GM19351 (cell line): Measurements from ENCODE around the gene ZNF827.

Experiments
- ATAC-seq: cut with Tn5 transposase; IDR thresholded peaks from one replicate; pipeline ENCODE4 v1.9.1; 2021; ENCODE audit warnings: mild to moderate bottlenecking, moderate library complexity; ENCODE audit not compliant: unreplicated experiment

ZNF827 gene

DNA sequence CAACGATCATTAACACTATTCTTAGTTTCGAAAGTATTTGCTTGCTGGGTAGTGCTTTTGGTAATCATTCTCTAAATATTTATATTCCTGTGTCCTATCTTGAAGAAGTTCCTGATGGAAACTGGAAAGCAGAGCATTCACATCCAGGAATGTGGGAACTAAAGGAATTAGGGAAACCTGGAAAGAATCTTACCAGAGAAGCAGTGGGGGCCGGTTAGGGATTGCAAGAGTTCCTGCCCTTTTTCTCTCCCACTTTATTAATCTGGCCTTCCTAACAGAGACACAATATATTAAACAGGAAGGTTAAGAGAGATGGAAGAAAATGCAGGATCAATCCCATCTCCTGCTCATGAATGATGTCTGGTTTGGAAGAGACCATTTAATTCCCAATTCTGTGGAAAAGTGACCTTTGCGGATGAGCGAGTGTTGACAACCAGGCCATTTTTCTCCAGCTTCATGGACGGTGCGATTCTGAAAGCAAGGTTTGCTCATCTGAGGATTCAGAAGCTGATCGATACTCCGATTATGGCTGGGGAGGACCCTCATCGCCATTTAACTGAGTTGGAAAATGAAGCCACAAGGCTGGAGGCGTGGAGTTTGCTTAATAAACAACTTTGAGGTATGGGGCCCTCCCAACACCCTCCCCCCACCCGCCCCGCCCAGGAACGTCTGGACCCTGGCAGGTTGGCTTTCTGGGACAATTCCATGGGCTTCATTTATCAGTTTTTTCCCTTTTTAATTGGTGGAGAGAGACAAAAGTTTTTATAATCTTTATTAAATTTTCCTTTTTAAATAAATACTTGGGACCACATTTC lies 206.4 kb downstream of the ZNF827 start:
- no peak for ATAC-seq

DNA sequence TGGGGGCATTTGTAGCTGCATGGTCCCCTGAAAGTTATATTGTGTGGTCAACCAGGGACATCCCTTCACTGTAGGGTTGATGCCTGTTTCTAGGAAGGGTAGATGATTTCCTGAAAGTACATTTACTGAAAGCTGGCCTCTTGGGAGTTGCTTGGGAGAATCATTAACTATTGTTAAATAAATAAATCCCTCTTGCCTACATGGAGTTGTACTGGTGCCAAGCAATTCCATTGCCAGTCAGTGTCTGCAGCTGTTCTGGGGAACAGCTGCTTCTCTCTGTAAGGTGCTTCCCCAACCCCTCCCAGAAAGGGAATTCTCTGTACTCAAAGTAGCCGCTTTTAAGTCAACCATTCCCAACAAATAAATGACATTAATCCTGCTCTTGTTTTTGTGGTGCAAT lies 207.6 kb downstream of the ZNF827 start:
- ATAC-seq, result no peak

DNA sequence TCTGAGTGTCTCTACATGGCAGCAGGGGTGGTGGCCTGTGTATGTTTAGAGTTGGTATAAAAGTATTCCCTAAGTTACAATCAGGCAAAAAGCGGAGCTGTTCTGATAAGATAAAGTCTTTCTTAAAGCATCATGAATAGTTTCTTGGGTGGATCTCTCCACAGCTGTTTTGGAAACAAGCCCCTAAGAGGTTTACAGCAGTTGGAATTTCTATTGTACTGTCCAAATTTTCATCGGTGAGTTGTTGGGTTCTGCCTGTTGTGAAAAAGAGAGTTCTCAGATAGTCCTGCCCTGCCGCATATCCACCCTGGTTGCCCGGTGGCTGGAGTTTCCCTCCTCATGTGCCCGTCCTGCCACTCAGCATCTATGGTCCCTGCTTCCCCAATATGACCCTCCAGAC lies 208.6 kb downstream of the ZNF827 start:
- ATAC-seq, result no peak

DNA sequence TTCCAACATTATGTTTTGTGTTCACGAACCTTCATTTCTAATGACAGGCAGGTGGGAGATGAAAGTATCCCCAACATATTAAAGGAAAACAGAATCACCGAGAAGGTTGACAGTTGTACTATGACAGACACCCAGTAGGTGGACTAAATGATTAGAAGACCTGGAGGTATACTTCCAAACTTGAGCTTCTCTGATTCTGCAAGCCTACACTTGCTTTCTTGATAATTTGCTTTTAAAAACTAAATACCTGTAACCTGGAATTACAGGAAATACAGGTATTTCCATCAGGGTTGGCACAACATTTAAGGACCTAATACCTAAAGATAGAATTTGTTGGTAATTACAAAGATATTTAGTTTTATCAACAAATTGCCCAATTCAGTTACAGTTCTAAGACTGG lies 215.3 kb downstream of the ZNF827 start:
- ATAC-seq, result no peak

DNA sequence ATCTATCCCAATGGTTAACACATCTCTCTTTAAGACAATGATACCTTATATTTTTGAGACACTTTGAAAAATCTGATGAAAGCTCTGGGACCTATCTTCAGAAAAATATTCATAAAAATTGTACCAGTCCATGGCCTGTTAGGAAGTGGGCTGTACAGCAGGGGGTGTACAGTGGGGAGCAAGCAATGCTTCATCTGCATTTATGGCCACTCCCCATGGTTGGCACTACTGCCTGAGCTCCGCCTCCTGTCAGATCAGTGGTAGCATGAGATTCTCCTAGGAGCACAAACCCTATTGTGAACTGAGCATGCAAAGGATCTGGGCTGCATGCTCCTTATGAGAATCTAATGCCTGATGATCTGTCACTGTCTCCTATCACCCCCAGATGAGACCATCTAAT lies 216.1 kb downstream of the ZNF827 start:
- ATAC-seq, result no peak

DNA sequence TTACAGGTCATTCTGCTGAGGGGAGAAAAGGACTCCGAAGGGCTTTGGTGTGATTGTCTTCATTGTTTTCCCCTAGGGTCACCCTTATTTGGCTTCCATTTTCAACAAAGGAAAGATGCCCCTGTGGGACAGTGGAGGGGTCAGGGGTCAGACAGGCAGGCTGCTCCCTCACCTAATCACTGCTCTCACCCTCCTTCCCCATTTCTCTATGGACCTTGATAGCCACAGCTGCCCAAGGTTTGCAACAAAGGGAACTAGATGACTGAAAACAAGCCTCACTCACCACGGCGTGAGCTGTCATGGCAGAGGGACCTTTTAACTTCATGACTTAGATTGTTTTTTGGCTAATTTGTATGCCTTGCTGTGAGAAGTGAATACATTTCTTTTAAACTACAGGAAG lies 218.0 kb downstream of the ZNF827 start:
- peak; percentile 43 for ATAC-seq

DNA sequence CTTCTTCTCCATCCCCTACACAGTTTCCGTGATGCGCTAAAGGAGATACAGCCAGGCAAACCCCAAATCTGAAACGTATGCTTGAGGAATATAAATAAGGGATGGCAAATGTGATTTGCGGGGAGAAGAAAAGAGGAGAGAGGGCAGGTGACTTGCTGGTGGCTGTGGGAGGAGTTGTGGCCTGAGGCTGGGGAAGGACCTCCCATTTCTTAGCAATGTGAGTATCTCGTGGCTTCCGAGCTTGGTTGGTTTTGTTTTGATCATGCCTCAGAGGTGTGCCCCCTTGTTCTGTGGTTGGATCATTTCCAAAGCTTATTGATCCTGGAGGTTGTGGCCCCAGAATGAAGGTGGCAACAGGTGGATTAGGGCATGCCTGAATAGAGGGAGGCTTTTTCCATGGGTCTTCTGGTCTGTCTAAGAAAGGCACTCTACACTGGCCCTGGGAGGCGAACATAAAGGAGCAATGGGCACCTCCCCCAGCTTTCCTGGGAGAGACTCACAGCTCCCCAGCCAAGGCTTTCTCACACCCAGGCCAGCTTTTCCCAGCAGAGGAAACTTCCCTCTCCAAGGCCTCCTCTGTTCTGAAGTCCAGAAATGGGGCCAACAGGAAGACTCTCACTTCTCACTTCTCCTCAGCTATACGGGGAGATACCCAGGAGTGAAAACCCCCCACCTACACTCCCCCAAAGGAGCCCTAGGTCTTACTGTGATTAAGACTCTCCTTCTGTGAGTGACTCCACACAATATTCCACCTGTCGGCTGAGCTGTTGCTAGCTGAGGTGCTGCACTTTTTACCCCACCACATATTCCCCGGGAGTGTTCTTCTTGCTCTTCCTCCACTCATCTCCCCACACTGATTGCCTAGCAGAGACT lies 218.6 kb downstream of the ZNF827 start:
- peak; percentile 54 for ATAC-seq

DNA sequence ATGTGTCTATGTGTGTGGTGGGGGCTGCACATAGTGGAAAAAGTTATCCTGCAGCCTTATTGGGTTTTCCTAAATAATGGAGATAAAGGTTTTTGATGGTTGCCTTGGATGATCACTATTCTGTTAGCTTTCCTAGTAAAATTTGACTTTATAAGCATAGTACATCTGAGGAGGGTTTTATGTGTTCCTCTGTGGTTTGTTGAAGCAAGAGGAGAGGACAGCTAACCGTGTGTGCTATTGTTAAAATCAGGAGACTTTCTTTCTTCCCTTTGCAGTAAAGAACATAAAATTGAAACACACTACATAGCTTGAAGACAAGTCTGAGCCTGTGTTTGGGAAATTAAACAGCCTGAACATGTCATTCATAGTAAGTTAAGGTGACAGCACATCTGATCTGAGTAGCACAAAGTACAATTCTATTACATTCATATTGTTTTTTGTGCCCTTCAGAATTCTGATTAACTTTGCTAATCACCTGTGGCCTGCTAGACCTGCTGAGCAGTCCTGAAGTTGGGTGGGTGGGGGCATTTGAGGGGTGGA lies 221.9 kb downstream of the ZNF827 start:
- ATAC-seq, result no peak

DNA sequence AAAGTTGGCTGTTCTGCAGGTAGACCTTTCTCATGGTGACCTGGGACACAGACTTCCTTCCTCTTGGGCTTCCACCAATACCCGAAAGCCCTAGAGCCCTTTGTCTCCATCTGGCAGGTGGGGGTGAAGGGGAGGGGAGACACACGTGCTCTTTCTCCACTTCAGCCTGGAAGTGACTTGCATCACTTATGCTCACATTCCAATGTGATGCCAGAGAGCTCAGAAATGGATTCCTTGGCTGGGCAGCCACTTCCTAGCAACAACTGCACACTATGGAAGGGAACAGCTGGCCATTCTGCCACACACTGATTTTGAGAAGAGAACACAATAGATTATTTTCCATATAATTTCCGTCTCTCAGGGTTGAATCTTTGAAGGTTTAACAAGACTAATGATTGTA lies 222.4 kb downstream of the ZNF827 start:
- no peak for ATAC-seq

DNA sequence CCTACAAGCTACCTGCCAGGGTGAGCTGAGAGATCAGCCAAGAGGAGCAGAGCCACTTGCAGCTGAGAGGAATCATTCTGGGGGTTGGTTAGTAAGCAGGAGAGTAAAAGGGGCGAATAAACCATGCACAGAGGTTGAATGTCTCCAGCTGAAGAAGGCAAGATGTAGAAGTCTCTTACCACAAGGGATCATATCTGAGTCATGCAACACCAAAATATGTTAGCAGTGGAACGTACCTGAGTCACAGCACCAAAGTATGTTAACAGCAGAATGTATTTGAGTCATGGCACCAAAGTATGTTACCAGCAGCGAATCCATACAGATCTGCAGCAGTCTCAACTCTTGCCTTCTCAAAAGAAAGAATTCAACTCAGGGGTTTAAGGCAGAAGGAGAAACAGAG lies 228.8 kb downstream of the ZNF827 start:
- peak; percentile 66 for ATAC-seq

DNA sequence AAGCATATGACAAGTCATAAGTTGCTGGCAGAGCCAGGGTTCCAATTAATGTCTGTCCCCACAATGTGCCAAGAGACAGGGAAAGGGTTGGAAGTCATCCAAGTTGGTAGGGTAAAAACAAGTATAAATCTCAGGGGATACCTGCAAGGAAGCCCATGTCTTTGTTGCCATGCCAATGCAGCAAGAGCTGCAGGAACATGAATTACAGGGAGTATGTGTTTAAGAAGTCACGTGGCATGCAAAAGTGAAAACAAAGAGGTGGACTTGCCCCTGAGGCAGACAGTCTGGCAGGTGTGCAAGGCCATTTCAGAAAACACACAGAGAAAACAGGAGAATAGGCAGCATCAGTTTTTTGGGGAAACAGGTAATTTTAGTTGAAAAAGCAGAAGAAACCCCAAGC lies 229.3 kb downstream of the ZNF827 start:
- peak; percentile 36 for ATAC-seq
